GM19099 (cell line): ENCODE results near the gene MUC16.

ENCODE experiments used
- POLR2A ChIP-seq: IDR thresholded peaks from 3 replicates; pipeline ENCODE4 v1.6.1; 2011; ENCODE audit warnings: low read depth; ENCODE audit not compliant: insufficient read length; ENCODE audit errors: extremely low read depth

Gene MUC16

DNA sequence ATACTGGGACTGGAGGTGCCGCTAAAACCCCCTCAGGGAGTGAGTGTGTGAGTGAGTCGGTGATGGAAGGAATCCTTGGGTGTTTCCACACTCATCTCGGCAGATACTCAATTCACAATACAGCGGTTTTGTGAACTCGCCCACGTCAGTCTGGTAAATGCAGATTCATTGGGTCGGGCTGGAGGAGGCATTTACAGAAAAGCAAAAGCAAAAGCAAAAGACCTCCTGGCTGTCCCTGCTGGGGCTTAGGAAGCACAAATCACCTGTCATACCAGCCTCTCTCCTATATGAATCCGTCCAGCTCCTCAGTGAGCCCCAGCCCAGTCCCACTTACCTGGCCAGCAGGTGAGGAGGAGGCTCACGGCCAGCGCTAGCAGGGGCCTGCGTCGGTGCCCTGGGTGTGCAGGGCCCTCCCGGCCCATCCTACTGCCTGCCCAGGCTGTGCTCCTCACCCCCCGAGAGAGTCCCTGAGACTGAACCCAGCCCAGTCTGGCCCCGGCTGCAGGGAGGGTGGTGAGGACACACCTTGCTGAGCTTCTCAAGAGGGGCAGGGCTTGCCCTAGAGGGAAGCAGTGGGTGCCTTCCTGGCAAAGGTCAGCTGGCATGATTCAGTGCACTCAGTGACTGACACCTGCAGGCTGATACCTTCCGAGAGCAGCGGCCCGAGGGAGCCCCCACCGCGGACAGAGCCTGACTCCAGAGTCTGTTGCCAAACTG is at the start of gene MUC16:
TSS of gene MUC16 (minus strand) at position 475 of the 717 bp plus-strand sequence.
- TF ChIP-seq POLR2A = no peak

DNA sequence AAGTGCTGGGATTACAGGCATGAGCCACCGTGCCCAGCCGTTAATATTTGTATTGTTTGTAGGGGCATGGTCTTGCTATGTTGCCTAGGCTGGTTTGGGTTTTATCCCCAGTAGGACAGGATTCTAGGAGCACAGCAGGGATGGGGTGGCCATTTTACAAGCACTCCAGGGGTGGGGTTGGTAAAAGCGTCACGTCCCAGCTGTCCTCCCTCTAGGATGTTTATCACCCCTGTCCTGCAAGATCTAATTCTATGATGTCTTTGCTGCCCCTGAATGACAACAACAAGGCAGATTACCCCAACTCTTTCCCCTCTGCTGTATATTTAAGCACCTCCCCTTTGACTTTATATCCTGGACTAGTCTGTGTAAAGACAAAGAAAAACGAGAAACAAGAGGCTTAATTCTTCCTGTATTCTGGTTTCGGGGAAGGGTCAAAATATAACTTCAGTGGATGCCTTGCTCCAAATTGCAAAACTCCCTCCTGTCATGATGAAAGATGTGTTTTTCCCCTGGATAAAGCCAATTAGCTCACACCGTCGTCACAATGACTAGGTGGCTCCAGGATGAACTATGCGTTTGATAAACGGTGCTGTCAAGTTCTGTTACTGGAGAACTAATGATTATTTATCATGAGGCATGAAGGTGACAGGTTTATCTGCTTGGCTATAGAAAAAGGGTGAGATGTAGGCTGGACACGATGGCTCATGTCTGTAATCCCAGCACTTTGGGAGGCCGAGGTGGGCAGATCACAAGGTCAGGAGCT is 48.9 kb upstream of the MUC16 start:
- no peak for TF ChIP-seq POLR2A

DNA sequence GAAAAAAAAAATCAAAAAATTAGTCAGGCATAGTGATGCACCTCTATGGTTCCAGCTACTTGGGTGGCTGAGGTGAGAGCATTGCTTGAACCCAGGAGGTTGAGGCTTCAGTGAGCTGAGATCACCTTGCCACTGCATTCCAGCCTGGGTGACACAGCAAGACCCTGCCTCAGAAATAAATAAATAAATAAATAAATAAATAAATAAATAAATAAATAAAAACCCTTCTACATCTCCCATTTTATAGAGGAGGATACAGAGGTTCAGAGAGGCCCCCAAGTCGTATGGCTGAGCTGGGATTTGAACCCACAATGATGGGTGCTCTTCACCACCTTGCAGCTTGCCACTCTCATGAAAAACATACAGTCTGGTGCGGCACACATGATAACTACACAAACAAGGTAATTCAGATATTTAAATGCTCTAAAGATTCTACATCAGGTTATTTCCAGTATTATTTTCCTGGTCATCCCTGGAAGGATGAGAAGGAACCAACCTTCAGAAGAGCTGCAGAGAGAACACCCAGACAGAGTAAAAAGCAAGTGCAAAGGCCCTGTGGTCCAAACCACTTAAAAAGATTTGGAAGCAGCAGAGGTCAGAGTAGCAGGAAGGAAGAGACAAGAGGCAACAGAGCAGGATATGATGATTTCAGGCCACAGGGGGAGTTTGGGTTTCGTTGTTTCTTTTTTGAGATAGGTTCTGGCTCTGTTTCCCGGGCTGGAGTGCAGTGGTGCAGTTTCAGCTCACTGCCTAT is 47.5 kb upstream of the MUC16 start:
- TF ChIP-seq POLR2A = no peak

DNA sequence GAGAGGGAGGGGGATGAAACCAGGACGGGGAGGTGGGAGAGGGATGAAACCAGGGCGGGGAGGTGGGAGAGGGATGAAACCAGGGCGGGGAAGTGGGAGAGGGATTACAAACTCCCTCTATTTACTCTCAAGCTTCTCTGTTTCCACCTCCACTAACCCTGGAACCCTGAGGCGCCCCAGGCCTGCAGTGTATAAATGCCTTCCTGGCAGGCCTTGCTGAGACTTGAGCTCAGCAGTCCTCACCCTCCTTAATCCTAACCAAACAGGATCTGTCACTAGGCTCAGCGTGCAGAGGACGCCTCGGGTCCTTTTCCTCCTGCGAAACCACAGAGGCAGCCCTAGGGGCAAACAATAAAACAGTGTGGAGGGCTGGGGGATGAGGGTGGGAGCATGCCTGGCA is 44.6 kb upstream of the MUC16 start:
- no peak for TF ChIP-seq POLR2A

DNA sequence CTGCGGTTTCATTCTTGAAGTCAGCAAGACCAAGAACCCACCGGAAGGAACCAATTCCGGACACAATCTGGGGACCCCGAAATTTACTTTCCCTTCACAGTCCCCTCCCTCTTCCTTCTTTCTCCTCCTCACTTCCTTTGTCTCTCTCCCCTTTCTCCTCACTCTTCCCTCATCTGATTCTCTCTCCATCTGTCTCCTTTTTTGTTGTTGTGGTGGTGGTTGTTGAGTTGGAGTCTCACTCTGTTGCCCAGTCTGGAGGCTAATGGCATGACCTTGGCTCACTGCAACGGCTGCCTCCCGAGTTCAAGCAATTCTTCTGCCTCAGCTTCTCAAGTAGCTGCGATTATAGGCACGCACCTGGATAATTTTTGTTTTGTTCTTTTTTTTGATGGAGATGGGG is 44.0 kb upstream of the MUC16 start:
- TF ChIP-seq POLR2A = no peak

DNA sequence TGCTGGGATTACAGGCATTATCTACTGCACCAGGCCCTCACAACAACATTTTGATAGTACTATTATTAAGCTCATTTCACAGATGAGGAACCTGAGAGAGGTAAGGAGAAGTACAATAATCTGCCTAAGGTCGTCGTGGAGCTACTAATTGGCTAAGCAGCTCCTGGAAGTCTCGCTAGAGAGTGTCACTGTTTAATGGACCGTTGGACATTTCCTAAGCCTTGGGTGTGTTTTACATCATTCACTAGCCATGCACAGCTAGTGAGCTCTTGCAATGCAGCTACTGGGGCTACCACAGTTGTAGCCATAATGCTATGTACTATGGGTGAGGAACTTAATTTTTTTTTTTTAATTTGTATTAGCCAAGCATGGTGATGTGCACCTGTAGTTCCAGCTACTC is 42.7 kb upstream of the MUC16 start:
- TF ChIP-seq POLR2A = no peak

DNA sequence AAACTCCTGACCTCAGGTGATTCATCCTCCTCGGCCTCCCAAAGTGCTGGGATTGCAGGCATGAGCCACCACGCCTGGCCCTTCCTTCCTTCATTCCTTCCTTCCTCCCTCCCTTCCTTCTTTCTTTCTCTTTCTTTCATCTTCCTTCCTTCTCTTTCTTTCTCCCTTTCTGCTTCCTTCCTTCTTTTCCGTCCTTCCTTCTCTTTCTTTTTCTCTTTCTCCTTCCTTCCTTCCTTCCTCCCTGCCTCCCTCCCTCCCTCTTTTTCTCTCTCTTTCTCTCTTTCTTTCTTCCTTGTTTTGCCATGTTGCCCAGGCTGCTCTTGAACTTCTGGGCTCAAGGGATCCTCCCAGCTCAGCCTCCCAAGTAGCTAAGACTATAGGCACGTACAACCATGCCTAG is 36.5 kb upstream of the MUC16 start:
- TF ChIP-seq POLR2A = no peak

DNA sequence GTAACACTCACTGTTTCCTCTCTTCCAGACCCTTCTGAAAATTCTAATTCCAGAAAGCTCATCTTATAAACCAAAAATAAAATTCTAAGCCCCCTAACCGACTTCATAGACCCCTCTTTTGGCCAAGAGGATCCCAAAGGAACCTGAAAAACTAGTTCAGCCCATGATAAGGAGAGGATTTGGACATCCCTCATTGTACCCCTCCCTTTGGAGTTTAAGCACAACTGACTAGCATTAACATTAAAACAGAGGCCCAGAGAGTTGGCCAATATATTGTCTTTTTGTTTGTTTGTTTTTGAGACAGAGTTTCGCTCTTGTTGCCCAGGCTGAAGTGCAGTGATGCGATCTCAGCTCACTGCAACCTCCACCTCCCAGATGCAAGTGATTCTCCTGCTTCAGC is 34.2 kb upstream of the MUC16 start:
- no peak for TF ChIP-seq POLR2A

DNA sequence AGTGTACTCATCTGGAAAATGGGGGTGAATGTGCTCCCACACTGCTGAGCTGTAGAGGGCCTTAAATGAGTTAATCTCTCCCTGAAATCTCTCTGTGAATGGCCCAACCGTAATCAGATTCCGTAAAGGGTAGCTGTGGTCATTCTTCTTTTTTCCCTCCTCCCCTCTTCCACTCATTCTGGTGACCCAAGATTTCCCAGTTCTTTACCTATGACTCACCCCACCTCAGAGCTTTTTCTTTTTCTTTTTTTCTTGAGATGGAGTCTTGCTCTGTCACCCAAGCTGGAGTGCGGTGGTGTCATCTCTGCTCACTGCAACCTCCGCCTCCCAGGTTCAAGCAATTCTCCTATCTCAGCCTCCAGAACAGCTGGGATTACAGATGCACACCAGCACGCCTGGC is 33.3 kb upstream of the MUC16 start:
- no peak for TF ChIP-seq POLR2A

DNA sequence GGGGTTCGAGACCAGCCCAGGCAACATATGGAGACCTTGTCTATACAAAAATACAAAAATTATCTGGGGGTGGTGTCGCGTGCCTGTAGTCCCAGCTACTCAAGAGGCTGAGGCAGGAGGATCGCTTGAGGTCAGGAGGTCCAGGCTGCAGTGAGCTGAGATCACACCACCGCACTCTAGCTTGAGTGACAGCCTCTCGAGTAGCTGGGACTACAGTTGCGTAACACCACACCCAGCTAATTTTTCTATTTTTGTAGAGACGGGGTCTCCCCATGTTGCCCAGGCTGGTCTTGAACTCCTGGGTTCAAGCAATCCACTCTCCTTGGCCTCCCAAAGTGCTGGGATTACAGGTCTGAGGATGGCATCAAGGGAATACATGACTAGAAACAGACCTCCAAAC is 30.8 kb upstream of the MUC16 start:
- TF ChIP-seq POLR2A = no peak

DNA sequence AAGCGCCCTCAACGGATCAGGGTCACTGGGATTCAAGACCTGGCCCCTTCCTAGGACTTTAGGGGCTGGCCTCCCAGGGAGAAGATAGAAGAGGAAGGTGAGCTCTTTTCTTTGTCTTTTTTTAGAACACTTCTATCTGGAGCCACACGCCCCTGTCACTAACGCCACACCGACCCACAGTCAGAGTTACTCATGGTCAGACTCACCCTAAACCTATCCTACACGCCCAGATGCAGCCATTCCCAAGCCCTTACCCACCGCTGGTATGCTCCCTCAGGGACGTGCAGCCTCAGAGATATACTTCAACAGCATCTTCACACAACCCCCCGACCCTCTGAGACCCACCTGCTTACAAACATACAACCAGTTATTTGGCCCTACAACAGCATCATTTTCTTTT is 29.9 kb upstream of the MUC16 start:
- TF ChIP-seq POLR2A = no peak

DNA sequence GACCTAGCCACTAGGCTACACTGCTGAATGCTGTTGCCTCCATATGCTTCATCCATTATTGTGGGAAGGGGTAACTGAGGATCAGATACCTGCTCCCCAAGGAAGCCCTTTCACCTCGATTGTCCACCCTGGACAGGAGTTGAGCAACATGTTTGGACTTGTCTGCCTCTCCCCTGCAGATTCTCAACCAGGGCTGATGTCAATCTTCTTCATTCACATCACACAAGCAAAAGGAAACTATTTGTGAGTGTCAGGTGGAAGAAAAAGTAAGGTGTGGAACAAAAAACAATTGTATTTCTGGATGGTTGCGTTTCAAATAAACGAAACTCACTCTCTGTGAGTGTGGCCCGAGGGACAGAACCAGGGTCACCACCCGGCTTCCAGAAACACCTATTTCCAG is 29.5 kb upstream of the MUC16 start:
- TF ChIP-seq POLR2A = no peak

DNA sequence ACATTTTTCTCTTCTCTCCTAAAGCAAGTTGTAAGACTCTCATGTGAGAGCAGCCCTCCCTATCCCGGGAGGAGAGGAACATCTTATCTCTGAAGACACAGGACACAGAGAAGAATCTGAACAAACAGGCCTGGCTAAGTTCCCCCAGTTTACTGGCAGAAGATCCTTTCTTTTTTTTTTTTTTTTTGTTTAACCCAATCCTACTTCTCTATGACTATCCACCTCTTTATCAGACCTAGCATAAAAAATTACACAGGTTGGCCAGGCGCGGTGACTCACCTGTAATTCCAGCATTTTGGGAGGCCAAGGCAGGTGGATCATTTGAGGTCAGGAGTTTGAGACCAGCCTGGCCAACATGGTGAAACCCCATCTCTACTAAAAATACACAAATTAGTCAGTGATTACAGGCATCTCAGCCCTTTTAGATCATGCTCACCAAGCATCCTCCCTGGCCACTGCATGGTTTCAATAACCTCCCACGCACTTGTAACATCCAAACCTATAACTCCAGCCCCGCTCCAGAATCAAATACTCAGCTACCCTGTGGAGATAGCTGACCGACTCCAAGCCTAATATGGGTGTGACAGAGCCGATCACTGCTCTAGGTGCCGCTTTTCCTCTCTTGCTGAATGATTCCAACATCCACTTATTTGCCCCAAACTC is 27.3 kb upstream of the MUC16 start:
- no peak for TF ChIP-seq POLR2A

DNA sequence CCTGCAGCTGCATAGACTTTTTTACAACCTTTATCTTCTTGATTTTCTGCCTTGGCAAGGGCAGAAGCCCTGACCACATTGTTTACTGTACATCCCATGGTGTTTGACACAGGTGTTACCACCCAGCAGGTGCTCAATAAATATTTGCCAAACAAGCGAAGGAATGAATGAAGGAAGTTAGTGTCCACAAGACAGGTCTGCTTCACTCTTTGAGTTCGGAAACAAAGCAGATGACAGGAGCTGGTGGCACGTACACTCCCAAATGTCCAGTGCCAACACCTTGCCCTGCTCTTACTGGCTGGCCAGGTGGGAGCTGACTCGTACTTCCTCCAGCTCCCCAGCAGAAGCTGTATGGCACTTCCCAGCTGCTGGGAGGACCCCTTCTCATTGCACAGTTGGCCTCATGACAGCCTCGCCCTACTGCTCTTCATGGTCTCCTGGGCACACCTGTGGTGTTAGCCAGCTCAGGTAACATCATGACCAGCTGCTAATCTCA is 22.0 kb upstream of the MUC16 start:
- no peak for TF ChIP-seq POLR2A
